ES-I3 (cell line): ENCODE data around the gene PTPRZ1.

ENCODE experiments used
- H3K36me3 ChIP-seq: 2 replicates; pipeline ENCODE4 v1.6.1; 2013; ENCODE audit warnings: mild to moderate bottlenecking, low read length, control low read depth, moderate library complexity; ENCODE audit not compliant: insufficient read depth
- H3K4me1 ChIP-seq: 2 replicates; pipeline ENCODE4 v1.6.1; 2013; ENCODE audit warnings: mild to moderate bottlenecking, control low read depth, low read length; ENCODE audit not compliant: insufficient read depth
- H3K9ac ChIP-seq: 2 replicates; pipeline ENCODE4 v1.6.1; 2013; ENCODE audit warnings: low read depth, mild to moderate bottlenecking, low read length, moderate library complexity
- H3K9me3 ChIP-seq: 2 replicates; pipeline ENCODE4 v1.6.1; 2013; ENCODE audit warnings: mild to moderate bottlenecking, low read length, moderate library complexity; ENCODE audit not compliant: control insufficient read depth, insufficient read depth

PTPRZ1 gene

GRCh38 chr7:122014697-122015096, 141.7 kb downstream of the PTPRZ1 start:
- Histone ChIP-seq H3K9me3 (no peaks in the 10 kb centered on the region), H3K9ac (no peak overlapping the region), H3K36me3 (peaks cover 20% of the 10 kb centered on the region), H3K4me1 (no peaks in the 10 kb centered on the region)

- no peak overlapping the region for H3K9ac ChIP-seq
- H3K4me1 ChIP-seq = no peaks in the 10 kb centered on the region
- H3K9me3 ChIP-seq = no peaks in the 10 kb centered on the region
- peaks cover 6% of the 10 kb centered on the region; the same call in 1 of the 2 replicates for H3K36me3 ChIP-seq
Measured at GRCh38 chr7:122018032-122018431, 145.1 kb downstream of the PTPRZ1 start.

GRCh38 chr7:122027058-122027457, 154.1 kb downstream of the PTPRZ1 start:
- Histone ChIP-seq H3K9ac (no peak overlapping the region), H3K4me1 (no peaks in the 10 kb centered on the region), H3K9me3 (no peaks in the 10 kb centered on the region), H3K36me3 (no peaks in the 10 kb centered on the region)

GRCh38 chr7:122033641-122034040, 160.7 kb downstream of the PTPRZ1 start:
- H3K36me3 ChIP-seq = peaks cover 15% of the 10 kb centered on the region
- H3K4me1 ChIP-seq = no peaks in the 10 kb centered on the region

GRCh38 chr7:122035876-122036275, 162.9 kb downstream of the PTPRZ1 start:
- Histone ChIP-seq H3K9me3 (no peaks in the 10 kb centered on the region), H3K36me3 (peaks cover 16% of the 10 kb centered on the region), H3K9ac (no peak overlapping the region), H3K4me1 (no peaks in the 10 kb centered on the region)

More at GRCh38 chr7:122033641-122034040, 160.7 kb downstream of the PTPRZ1 start:
- H3K9me3 ChIP-seq = no peaks in the 10 kb centered on the region
- H3K9ac ChIP-seq = no peak overlapping the region

GRCh38 chr7:122038134-122038533, 165.2 kb downstream of the PTPRZ1 start:
- H3K4me1 ChIP-seq = no peaks in the 10 kb centered on the region
- H3K9me3 ChIP-seq = no peaks in the 10 kb centered on the region
- H3K9ac ChIP-seq = no peak overlapping the region
- H3K36me3 ChIP-seq = peaks cover 22% of the 10 kb centered on the region

GRCh38 chr7:122038904-122039303, 165.9 kb downstream of the PTPRZ1 start:
- no peaks in the 10 kb centered on the region for H3K4me1 ChIP-seq
- no peaks in the 10 kb centered on the region for H3K9me3 ChIP-seq
- H3K36me3 ChIP-seq = peaks cover 30% of the 10 kb centered on the region
- H3K9ac ChIP-seq = no peak overlapping the region

- Histone ChIP-seq H3K9me3 (no peaks in the 10 kb centered on the region), H3K4me1 (no peaks in the 10 kb centered on the region), H3K36me3 (peaks cover 30% of the 10 kb centered on the region), H3K9ac (no peak overlapping the region)
Measured at GRCh38 chr7:122040147-122040546, 167.2 kb downstream of the PTPRZ1 start.

- H3K4me1 ChIP-seq = no peaks in the 10 kb centered on the region
- H3K36me3 ChIP-seq = peaks cover 22% of the 10 kb centered on the region
- no peaks in the 10 kb centered on the region for H3K9me3 ChIP-seq
- H3K9ac ChIP-seq = no peak overlapping the region
Measured at GRCh38 chr7:122046402-122046801, 173.4 kb downstream of the PTPRZ1 start.

- peaks cover 17% of the 10 kb centered on the region for H3K36me3 ChIP-seq
- no peaks in the 10 kb centered on the region for H3K4me1 ChIP-seq
- H3K9me3 ChIP-seq = no peaks in the 10 kb centered on the region
- H3K9ac ChIP-seq = no peak overlapping the region
Measured at GRCh38 chr7:122054393-122054792, 181.4 kb downstream of the PTPRZ1 start.

- Histone ChIP-seq H3K36me3 (peaks cover 20% of the 10 kb centered on the region), H3K9me3 (no peaks in the 10 kb centered on the region), H3K4me1 (no peaks in the 10 kb centered on the region), H3K9ac (no peak overlapping the region)
Measured at GRCh38 chr7:122055073-122055472, 182.1 kb downstream of the PTPRZ1 start.

- H3K9ac ChIP-seq = no peak overlapping the region
- H3K4me1 ChIP-seq = no peaks in the 10 kb centered on the region
- no peaks in the 10 kb centered on the region for H3K9me3 ChIP-seq
- peaks cover 20% of the 10 kb centered on the region for H3K36me3 ChIP-seq
Measured at GRCh38 chr7:122056977-122057376, 184.0 kb downstream of the PTPRZ1 start.

GRCh38 chr7:122059542-122059941, 186.6 kb downstream of the PTPRZ1 start:
- Histone ChIP-seq H3K36me3 (peaks cover 8% of the 10 kb centered on the region; the same call in 1 of the 2 replicates), H3K9ac (no peak overlapping the region), H3K4me1 (no peaks in the 10 kb centered on the region), H3K9me3 (no peaks in the 10 kb centered on the region)

GRCh38 chr7:122063146-122063545, 190.2 kb downstream of the PTPRZ1 start:
- Histone ChIP-seq H3K4me1 (no peaks in the 10 kb centered on the region), H3K9me3 (no peaks in the 10 kb centered on the region), H3K9ac (no peak overlapping the region), H3K36me3 (peaks cover 8% of the 10 kb centered on the region; the same call in 1 of the 2 replicates)

- H3K36me3 ChIP-seq = peaks cover 5% of the 10 kb centered on the region; the same call in 1 of the 2 replicates
- no peaks in the 10 kb centered on the region for H3K9me3 ChIP-seq
- no peaks in the 10 kb centered on the region for H3K4me1 ChIP-seq
- H3K9ac ChIP-seq = no peak overlapping the region
Measured at GRCh38 chr7:122064971-122065370, 192.0 kb downstream of the PTPRZ1 start.

- H3K36me3 ChIP-seq = no peaks in the 10 kb centered on the region; the same call in 1 of the 2 replicates
- H3K4me1 ChIP-seq = no peaks in the 10 kb centered on the region
- no peak overlapping the region for H3K9ac ChIP-seq
- no peaks in the 10 kb centered on the region for H3K9me3 ChIP-seq
Measured at GRCh38 chr7:122067077-122067476, 194.1 kb downstream of the PTPRZ1 start.
